Naive thymus-derived CD8-positive, alpha-beta T cell (primary cell): Measurements from ENCODE around the gene ECT2. TPM values are rescaled to one million over a fixed set of nuclear protein-coding genes. Genes with fewer than 3 reads are reported as not detected.
"Not testable (repeated sequence)": the region's sequence is repeated elsewhere in the genome, so short reads cannot be mapped to it uniquely, and the experiment has no call there.

ENCODE experiments used
- ATAC-seq, 2 donors: fragments of 150-1000 bp; cut with Tn5 transposase in 1 of 2; sonication (Bioruptor Pico), chemical (Tn5 transposase) in 1 of 2; 1 replicate in 1 of 2; 2 replicates in 1 of 2; pipeline ENCODE4 v1.10.0; 2021; ENCODE audit warnings: mild to moderate bottlenecking in 2 of 2, moderate library complexity in 2 of 2
- POLR2A ChIA-PET: fragments of 350-600 bp; sonication (Branson Sonifier 250); formaldehyde crosslinking; loops from one replicate; lab custom pipeline; 2021; ENCODE audit warnings: antibody characterized with exemption; lab: Charles Lee
- DNase-seq, 10 donors: peaks; one replicate each; pipeline versions ENCODE4 v3.0.0 to v3.0.0-alpha.2; 2020 to 2022
- H3K27ac Mint-ChIP-seq, 10 donors: one replicate each; pipeline ENCODE4 v1.8.0; 2020 to 2022; ENCODE audit warnings: mild to moderate bottlenecking in 10 of 10, mixed read lengths in 10 of 10, moderate library complexity in 4 of 10, inconsistent platforms in 1 of 10
- H3K27me3 Mint-ChIP-seq, 5 donors: one replicate each; pipeline ENCODE4 v1.8.0; 2021 to 2022; ENCODE audit warnings: mixed read lengths in 5 of 5
- H3K36me3 Mint-ChIP-seq, 3 donors: one replicate each; pipeline ENCODE4 v1.8.0; 2020 to 2022; ENCODE audit warnings: mixed read lengths in 3 of 3, mild to moderate bottlenecking in 2 of 3, inconsistent platforms in 1 of 3
- H3K4me1 Mint-ChIP-seq, 4 donors: one replicate each; pipeline ENCODE4 v1.8.0; 2021 to 2022; ENCODE audit warnings: mixed read lengths in 4 of 4
- H3K4me3 Mint-ChIP-seq, 10 donors: one replicate each; pipeline ENCODE4 v1.8.0; 2020 to 2022; ENCODE audit warnings: mild to moderate bottlenecking in 10 of 10, mixed read lengths in 10 of 10, moderate library complexity in 6 of 10, inconsistent platforms in 1 of 10
- H3K9me3 Mint-ChIP-seq, 9 donors: one replicate each; pipeline ENCODE4 v1.8.0; 2020 to 2022; ENCODE audit warnings: mixed read lengths in 9 of 9, mild to moderate bottlenecking in 3 of 9, inconsistent platforms in 1 of 9, moderate library complexity in 1 of 9
- polyA plus RNA-seq, 3 donors: library from polyadenylated mRNA; unstranded; fragments of 300-500 nt; fragmentation: Illumina TruSeq; gene quantifications; one replicate each; pipeline ENCODE4 v1.2.3, GENCODE V29; 2021
- total RNA-seq, 8 experiments: library from RNA in 2 of 8; stranded (reverse) in 2 of 8; gene quantifications; one replicate each; pipeline ENCODE4 v1.2.3 and lab custom pipeline; 2021 to 2026

The ECT2 gene
- total and polyA plus RNA-seq, 5 experiments from 2014 or later = 1.1 to 2.2 (median 1.8) TPM

GRCh38 chr3:172816968-172817367 is 66.4 kb downstream of the ECT2 start:
- peaks cover 0 to 1% (median 0%) of the 10 kb centered on the region in 3 donors for H3K36me3 Mint-ChIP-seq
- H3K27ac Mint-ChIP-seq = no peak overlapping the region
- no peaks in the 10 kb centered on the region for H3K9me3 Mint-ChIP-seq
- DNase-seq = no peak
- H3K27me3 Mint-ChIP-seq = peaks cover 0 to 1% (median 0%) of the 10 kb centered on the region in 5 donors
- POLR2A ChIA-PET = no interaction called here
- no peaks in the 10 kb centered on the region for H3K4me1 Mint-ChIP-seq
- no peak for ATAC-seq
- no peak overlapping the region for H3K4me3 Mint-ChIP-seq

- H3K4me1 Mint-ChIP-seq = no peaks in the 10 kb centered on the region
- no peaks in the 10 kb centered on the region for H3K27me3 Mint-ChIP-seq
- H3K27ac Mint-ChIP-seq = no peak overlapping the region
- DNase-seq = no peak
- ATAC-seq = no peak
- POLR2A ChIA-PET = no interaction called here
- no peak overlapping the region for H3K4me3 Mint-ChIP-seq
- H3K36me3 Mint-ChIP-seq = peaks cover 0 to 14% (median 1%) of the 10 kb centered on the region in 3 donors
- H3K9me3 Mint-ChIP-seq = peaks cover 0 to 8% (median 3%) of the 10 kb centered on the region in 9 donors
Observed at GRCh38 chr3:172820492-172820891, 70.0 kb downstream of the ECT2 start.

GRCh38 chr3:172824229-172824628 is 73.7 kb downstream of the ECT2 start:
- DNase-seq = no peak
- no peak for ATAC-seq
- Mint-ChIP-seq H3K9me3 (peaks cover 0 to 25% (median 3%) of the 10 kb centered on the region in 9 donors), H3K36me3 (peaks cover 0 to 35% (median 0%) of the 10 kb centered on the region in 3 donors), H3K27me3 (no peaks in the 10 kb centered on the region), H3K4me1 (no peaks in the 10 kb centered on the region), H3K4me3 (no peak overlapping the region), H3K27ac (no peak overlapping the region)
- POLR2A ChIA-PET = no interaction called here

- ATAC-seq, H3K4me3 Mint-ChIP-seq, DNase-seq, POLR2A ChIA-PET, H3K4me1 Mint-ChIP-seq, H3K27ac Mint-ChIP-seq, H3K27me3 Mint-ChIP-seq: not testable (repeated sequence)
- Mint-ChIP-seq H3K36me3 (peaks cover 0 to 35% (median 0%) of the 10 kb centered on the region in 3 donors), H3K9me3 (peaks cover 0 to 25% (median 4%) of the 10 kb centered on the region in 9 donors)
Observed at GRCh38 chr3:172827231-172827630, 76.7 kb downstream of the ECT2 start.

DNA sequence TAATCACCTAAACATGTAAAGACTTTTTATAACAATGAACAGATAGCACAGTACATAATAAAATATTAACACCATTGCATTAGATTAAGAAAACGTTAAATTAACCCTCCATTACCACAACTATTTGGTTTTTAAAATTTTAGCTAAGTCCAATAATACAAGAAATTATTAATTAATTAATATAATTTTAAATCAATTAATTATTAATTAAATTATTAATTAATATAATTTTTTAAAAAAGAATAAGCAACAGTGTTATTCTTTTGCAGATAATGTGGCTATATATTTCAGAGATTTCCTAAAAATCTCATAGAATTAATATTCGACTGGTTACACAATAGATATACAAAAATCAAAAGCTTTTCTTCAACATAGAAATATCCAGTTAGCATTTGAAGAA is 82.5 kb downstream of the ECT2 start:
- Mint-ChIP-seq H3K36me3 (peaks cover 0 to 4% (median 0%) of the 10 kb centered on the region in 3 donors), H3K27ac (no peak overlapping the region)

GRCh38 chr3:172836390-172836997 is 86.0 kb downstream of the ECT2 start:
- no peak for DNase-seq
- no peaks in the 10 kb centered on the region for H3K4me1 Mint-ChIP-seq
- no peaks in the 10 kb centered on the region for H3K9me3 Mint-ChIP-seq
- ATAC-seq = no peak
- no peak overlapping the region for H3K4me3 Mint-ChIP-seq
- POLR2A ChIA-PET = no interaction called here
- H3K36me3 Mint-ChIP-seq = no peaks in the 10 kb centered on the region
- H3K27ac Mint-ChIP-seq = no peak overlapping the region
- H3K27me3 Mint-ChIP-seq = peaks cover 0 to 10% (median 4%) of the 10 kb centered on the region in 5 donors

More for the DNA sequence above, 82.5 kb downstream of the ECT2 start:
- Mint-ChIP-seq H3K4me3 (no peak overlapping the region), H3K9me3 (peaks cover 0 to 4% (median 0%) of the 10 kb centered on the region in 9 donors), H3K27me3 (peaks cover 0 to 6% (median 2%) of the 10 kb centered on the region in 5 donors), H3K4me1 (no peaks in the 10 kb centered on the region)
- ATAC-seq (no peak), DNase-seq (no peak)
- POLR2A ChIA-PET = no interaction called here

- H3K4me1 Mint-ChIP-seq = no peaks in the 10 kb centered on the region
- POLR2A ChIA-PET = no interaction called here
- no peak for ATAC-seq
- DNase-seq = no peak
- no peak overlapping the region for H3K4me3 Mint-ChIP-seq
- H3K36me3 Mint-ChIP-seq = no peaks in the 10 kb centered on the region
- no peak overlapping the region for H3K27ac Mint-ChIP-seq
- H3K27me3 Mint-ChIP-seq = peaks cover 4 to 21% (median 11%) of the 10 kb centered on the region in 5 donors
- peaks cover 0 to 3% (median 0%) of the 10 kb centered on the region in 9 donors for H3K9me3 Mint-ChIP-seq
Observed at GRCh38 chr3:172839679-172840078, 89.2 kb downstream of the ECT2 start.

GRCh38 chr3:172840463-172840862 is 89.9 kb downstream of the ECT2 start:
- no peak for ATAC-seq
- POLR2A ChIA-PET = no interaction called here
- DNase-seq = no peak
- Mint-ChIP-seq H3K36me3 (no peaks in the 10 kb centered on the region), H3K4me3 (no peak overlapping the region), H3K4me1 (no peaks in the 10 kb centered on the region), H3K27ac (no peak overlapping the region), H3K9me3 (peaks cover 0 to 3% (median 0%) of the 10 kb centered on the region in 9 donors), H3K27me3 (peaks cover 4 to 21% (median 12%) of the 10 kb centered on the region in 5 donors)

DNA sequence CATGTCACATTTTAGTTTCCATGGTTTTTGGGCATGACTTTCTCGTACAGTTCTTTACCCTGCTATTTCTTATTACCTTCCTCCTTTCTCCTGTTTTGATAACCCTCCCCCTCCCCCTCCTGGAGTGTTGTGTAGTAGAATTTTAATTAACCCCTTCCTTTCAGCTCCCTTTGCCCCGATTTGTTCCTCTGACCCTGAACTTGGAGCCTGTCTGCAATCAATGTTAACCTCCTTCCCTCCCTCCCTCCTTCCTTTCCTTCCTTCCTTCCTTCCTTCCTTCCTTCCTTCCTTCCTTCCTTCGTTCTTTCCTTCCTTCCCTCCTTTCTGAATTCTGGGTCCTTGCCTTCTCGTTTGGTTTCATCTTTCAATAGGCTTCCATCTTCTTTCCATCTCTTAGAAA is 90.4 kb downstream of the ECT2 start:
- POLR2A ChIA-PET = no interaction called here
- Mint-ChIP-seq H3K27me3 (peaks cover 4 to 21% (median 12%) of the 10 kb centered on the region in 5 donors), H3K4me1 (no peaks in the 10 kb centered on the region), H3K27ac (no peak overlapping the region), H3K4me3 (no peak overlapping the region), H3K36me3 (no peaks in the 10 kb centered on the region), H3K9me3 (peaks cover 0 to 3% (median 0%) of the 10 kb centered on the region in 9 donors)
- ATAC-seq (no peak), DNase-seq (no peak)

DNA sequence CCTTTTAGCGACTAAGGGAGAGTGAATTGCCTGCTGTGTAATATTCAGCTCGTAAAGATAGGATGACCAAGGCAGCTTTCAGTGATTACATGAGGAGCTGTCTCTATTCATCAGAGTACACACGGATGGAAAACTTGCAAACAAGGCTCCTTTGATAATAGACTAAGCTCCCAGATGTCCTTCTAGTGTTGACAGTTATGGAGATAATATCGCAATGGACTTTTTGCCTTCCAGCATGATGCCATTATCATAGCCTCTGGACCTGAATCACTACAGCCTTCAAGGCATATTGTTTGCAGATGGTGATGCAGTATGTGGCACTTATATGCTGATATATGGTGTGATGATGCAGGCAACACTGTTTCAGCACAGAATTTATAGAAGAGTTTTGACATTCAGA is 93.9 kb downstream of the ECT2 start:
- Mint-ChIP-seq H3K4me3 (no peak overlapping the region), H3K9me3 (peaks cover 0 to 7% (median 0%) of the 10 kb centered on the region in 9 donors), H3K36me3 (no peaks in the 10 kb centered on the region), H3K27me3 (peaks cover 4 to 30% (median 12%) of the 10 kb centered on the region in 5 donors), H3K4me1 (no peaks in the 10 kb centered on the region), H3K27ac (no peak overlapping the region)
- no peak for ATAC-seq
- POLR2A ChIA-PET = no interaction called here
- DNase-seq = no peak

DNA sequence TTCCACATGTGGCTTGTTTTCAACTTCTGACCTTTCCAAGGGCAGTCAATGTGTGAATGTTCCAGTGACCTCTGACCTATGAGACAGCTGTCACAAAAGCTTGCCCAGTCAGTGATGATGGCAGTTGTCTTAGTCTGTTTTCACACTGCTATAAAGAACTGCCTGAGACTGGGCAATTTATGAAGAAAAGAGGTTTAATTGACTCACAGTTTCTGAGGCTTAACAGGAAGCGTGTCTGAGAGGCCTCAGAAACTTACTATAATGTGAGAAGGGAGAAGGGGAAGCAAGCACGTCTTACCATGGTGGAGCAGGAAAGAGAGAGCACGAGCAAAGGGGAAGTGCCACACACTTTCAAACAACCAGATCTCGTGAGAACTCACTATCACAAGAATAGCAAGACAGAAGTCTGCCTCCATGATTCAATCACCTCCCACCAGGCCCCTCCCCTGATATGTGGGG is 95.6 kb downstream of the ECT2 start:
- POLR2A ChIA-PET = no interaction called here
- no peak for DNase-seq
- Mint-ChIP-seq H3K4me1 (no peaks in the 10 kb centered on the region), H3K36me3 (no peaks in the 10 kb centered on the region), H3K4me3 (no peak overlapping the region), H3K27ac (no peak overlapping the region), H3K9me3 (peaks cover 0 to 7% (median 0%) of the 10 kb centered on the region in 9 donors), H3K27me3 (peaks cover 12 to 46% (median 19%) of the 10 kb centered on the region in 5 donors)
- no peak for ATAC-seq

- Mint-ChIP-seq H3K4me3 (no peak overlapping the region), H3K27me3 (peaks cover 12 to 41% (median 18%) of the 10 kb centered on the region in 5 donors), H3K36me3 (no peaks in the 10 kb centered on the region), H3K4me1 (no peaks in the 10 kb centered on the region), H3K9me3 (peaks cover 0 to 7% (median 0%) of the 10 kb centered on the region in 9 donors), H3K27ac (no peak overlapping the region)
- POLR2A ChIA-PET = no interaction called here
- no peak for ATAC-seq
- no peak for DNase-seq
Observed at GRCh38 chr3:172846706-172847105, 96.2 kb downstream of the ECT2 start.

DNA sequence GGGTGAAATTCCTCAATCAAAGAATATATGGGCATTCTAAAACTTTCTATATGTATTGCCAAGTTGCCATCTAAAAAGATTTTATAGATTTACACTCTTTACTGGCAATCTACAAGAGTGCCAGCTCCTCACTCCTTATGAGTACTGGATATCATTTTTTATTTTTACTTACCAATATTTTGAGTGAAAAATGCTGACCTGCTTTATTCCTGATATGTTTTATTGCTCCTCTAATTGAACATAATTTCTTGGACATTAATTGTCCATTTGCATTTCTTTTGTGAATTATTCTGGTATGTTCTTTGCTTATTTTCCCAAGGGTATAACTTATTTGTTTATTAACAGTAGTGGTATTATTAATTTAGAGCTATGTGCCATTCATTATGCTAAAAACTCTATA is 96.8 kb downstream of the ECT2 start:
- Mint-ChIP-seq H3K27me3 (peaks cover 12 to 38% (median 16%) of the 10 kb centered on the region in 5 donors), H3K9me3 (peaks cover 0 to 7% (median 0%) of the 10 kb centered on the region in 9 donors), H3K4me1 (no peaks in the 10 kb centered on the region), H3K27ac (no peak overlapping the region), H3K4me3 (no peak overlapping the region), H3K36me3 (no peaks in the 10 kb centered on the region)
- POLR2A ChIA-PET = no interaction called here
- ATAC-seq (no peak), DNase-seq (no peak)
